ENCODE measurements around the gene MPZL3. TPM values are rescaled to one million over a fixed set of nuclear protein-coding genes. Genes with fewer than 3 reads are reported as not detected.

MPZL3 gene
- total and polyA plus RNA-seq, 8 donors: 0.45 to 20.0 (median 5.0) TPM

- H3K9me3 ChIP-seq: no peaks in the 10 kb centered on the region
- peaks cover 0 to 15% (median 0%) of the 10 kb centered on the region in 3 donors for H3K27me3 ChIP-seq
- H3K36me3 ChIP-seq: peaks cover 0 to 8% (median 4%) of the 10 kb centered on the region in 4 donors
- no peak for DNase-seq
- peaks cover 0 to 19% (median 0%) of the 10 kb centered on the region in 4 donors for H3K4me1 ChIP-seq
- intact Hi-C loops (cut with DNase I; ENCODE audit: low total_unique reads): no loop called here
- TF ChIP-seq POLR2AphosphoS5 (IDR thresholded peaks at IDR 0.05) (no peak), CTCF (IDR thresholded peaks at IDR 0.05) (no peak), POLR2A (IDR thresholded peaks at IDR 0.05) (no peak), EP300 (IDR thresholded peaks at IDR 0.05) (no peak)
- H3K4me3 ChIP-seq: peak overlapping the region in 3 of 4 donors; percentile 0 to 31 (median 29)
- WGBS, 5 donors: 65 to 76% (median 70%) methylated on average over 2 of the region's 2 CpGs
- peak overlapping the region in 3 of 5 donors; percentile 43 to 69 (median 69) for H3K27ac ChIP-seq
Measured at GRCh38 chr11:118223570-118223969, 28.6 kb downstream of the MPZL3 start.

- H3K27ac ChIP-seq: no peak overlapping the region
- peaks cover 0 to 16% (median 0%) of the 10 kb centered on the region in 4 donors for H3K4me1 ChIP-seq
- intact Hi-C loops (cut with DNase I; ENCODE audit: low total_unique reads): no loop called here
- H3K4me3 ChIP-seq: no peak overlapping the region
- H3K9me3 ChIP-seq: no peaks in the 10 kb centered on the region
- 48 to 79% (median 60%) methylated on average over 4 of the region's 4 CpGs for WGBS, 5 donors
- peaks cover 0 to 8% (median 4%) of the 10 kb centered on the region in 4 donors for H3K36me3 ChIP-seq
- peaks cover 0 to 15% (median 0%) of the 10 kb centered on the region in 3 donors for H3K27me3 ChIP-seq
- no peak for DNase-seq
- no peak for TF ChIP-seq CTCF (IDR thresholded peaks at IDR 0.05)
- no peak for TF ChIP-seq POLR2A (IDR thresholded peaks at IDR 0.05)
- TF ChIP-seq POLR2AphosphoS5 (IDR thresholded peaks at IDR 0.05): no peak
- no peak for TF ChIP-seq EP300 (IDR thresholded peaks at IDR 0.05)
Measured at GRCh38 chr11:118222437-118222836, 29.7 kb downstream of the MPZL3 start.

DNA sequence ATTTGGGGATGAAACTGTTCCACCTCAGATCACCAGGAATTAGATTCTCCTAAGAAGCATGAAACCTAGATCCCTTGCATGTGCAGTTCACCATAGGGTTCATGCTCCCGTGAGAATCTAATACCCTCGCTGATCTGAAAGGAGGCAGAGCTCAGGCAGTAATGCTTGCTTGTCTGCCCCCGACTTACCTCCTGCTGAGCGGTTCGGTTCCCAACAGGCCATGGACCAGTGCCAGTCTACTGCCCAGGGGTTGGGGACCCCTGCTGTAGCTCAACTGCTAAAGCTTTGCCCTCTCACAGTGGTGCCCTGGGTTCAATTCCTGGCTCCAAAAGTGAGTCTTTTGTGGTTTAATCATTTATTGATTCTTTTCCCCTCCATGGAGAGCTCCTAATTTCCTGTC is 30.7 kb downstream of the MPZL3 start:
- Histone ChIP-seq H3K36me3 (peaks cover 0 to under 1% (median 0%) of the 10 kb centered on the region in 4 donors), H3K27ac (no peak overlapping the region), H3K9me3 (no peaks in the 10 kb centered on the region), H3K27me3 (peaks cover 0 to 15% (median 0%) of the 10 kb centered on the region in 3 donors), H3K4me1 (peaks cover 0 to 17% (median 0%) of the 10 kb centered on the region in 4 donors), H3K4me3 (no peak overlapping the region)
- 71 to 81% (median 74%) methylated on average over 5 of the region's 5 CpGs for WGBS, 5 donors
- intact Hi-C loops (cut with DNase I; ENCODE audit: low total_unique reads): no loop called here
- TF ChIP-seq EP300 (IDR thresholded peaks at IDR 0.05): no peak
- no peak for TF ChIP-seq CTCF (IDR thresholded peaks at IDR 0.05)
- no peak for TF ChIP-seq POLR2A (IDR thresholded peaks at IDR 0.05)
- no peak for DNase-seq

DNA sequence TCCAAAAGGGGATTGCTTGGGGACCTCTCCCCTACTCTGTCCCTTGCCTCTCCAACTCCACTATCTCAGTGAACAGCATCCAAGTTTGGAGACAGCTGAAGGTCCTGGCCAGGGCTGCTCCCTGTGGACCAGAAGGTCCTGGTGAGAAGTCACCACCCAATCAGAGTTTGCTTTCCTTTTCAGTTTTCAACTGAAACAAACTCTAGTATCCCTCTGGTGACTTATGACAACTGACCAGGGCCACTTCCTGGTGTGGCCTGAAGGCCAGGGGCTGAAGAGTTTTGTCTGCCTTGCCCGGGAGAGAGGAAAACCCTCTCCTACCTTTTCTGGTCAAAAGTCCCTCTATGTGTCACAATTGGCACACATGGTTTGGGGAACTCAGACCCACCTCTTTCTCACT is 32.4 kb downstream of the MPZL3 start:
- Histone ChIP-seq H3K9me3 (no peaks in the 10 kb centered on the region), H3K4me1 (peaks cover 0 to 19% (median 0%) of the 10 kb centered on the region in 4 donors), H3K27me3 (peaks cover 0 to 15% (median 0%) of the 10 kb centered on the region in 3 donors), H3K4me3 (peak overlapping the region in 1 of 4 donors; percentile 1), H3K36me3 (no peaks in the 10 kb centered on the region), H3K27ac (peak overlapping the region in 1 of 5 donors; percentile 37)
- WGBS, 5 donors: 56 to 73% (median 64%) methylated on average over 1 of the region's 1 CpG
- intact Hi-C loops (cut with DNase I; ENCODE audit: low total_unique reads): no loop called here
- DNase-seq: no peak
- TF ChIP-seq POLR2AphosphoS5 (IDR thresholded peaks at IDR 0.05) (no peak), EP300 (IDR thresholded peaks at IDR 0.05) (no peak), CTCF (IDR thresholded peaks at IDR 0.05) (no peak), POLR2A (IDR thresholded peaks at IDR 0.05) (no peak)

All from stomach (tissue), 9 donors.